ENCODE data around the gene LSM10. TPM values are rescaled to one million over a fixed set of nuclear protein-coding genes. Genes with fewer than 3 reads are reported as not detected.

LSM10 gene
- total and polyA plus RNA-seq, 2 experiments from 2014 or later, result 27.5 to 98.9 TPM

DNA sequence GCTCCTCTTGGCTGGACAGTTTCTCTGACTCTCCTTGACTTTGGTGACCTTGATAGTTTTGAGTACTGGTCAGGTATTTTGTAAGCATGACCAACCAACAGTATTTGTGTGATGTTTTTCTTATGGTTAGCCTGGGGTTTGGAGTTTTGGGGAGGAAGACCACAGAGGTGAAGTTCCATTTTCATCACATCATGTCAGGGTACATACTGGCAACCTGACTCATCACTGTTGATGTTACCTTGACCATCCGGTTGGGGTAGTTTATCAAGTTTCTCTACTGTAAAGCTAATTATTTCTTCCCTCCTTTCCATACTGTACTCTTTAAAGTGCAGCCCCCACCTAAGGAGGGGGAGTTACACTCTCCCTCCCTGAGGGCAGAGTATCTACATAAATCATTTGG, 39.1 kb upstream of the LSM10 start:
- Mint-ChIP-seq H3K27me3 (ENCODE audit: insufficient read depth, low read depth, poor library complexity) (peaks cover 4% of the 10 kb centered on the region), H3K27ac (no peak overlapping the region; the same call in 1 of the 2 replicates)
- no peaks in the 10 kb centered on the region; the same call in 1 of the 2 replicates for H4K20me1 ChIP-seq (replicated peaks; ENCODE audit: insufficient read depth)

DNA sequence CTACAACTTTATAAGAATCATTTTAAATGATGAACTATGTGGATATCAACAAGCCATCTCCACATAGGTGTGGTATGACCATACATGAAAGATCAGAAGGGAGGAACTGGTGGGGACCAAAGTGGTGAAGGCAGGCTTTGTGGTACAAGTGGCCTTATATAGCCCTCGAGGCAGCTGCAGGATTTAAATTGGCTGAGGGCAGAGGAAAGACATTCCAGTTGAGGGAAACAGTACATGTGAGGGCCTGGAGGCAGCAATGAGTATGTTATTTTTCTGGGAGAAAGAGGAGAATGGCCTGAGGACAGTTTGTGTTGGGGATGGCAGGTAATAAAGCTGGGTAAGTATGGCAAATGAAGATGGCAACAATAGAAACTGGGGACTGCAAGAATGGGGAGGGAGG, 35.4 kb upstream of the LSM10 start:
- Histone ChIP-seq H3K27ac (ENCODE audit: low read depth) (no peak overlapping the region), H3K79me2 (replicated peaks; ENCODE audit: insufficient read depth) (no peaks in the 10 kb centered on the region), H3K4me1 (ENCODE audit: insufficient read depth) (no peaks in the 10 kb centered on the region), H4K20me1 (replicated peaks; ENCODE audit: insufficient read depth) (no peaks in the 10 kb centered on the region; the same call in 1 of the 2 replicates), H3K27me3 (ENCODE audit: insufficient read depth) (no peaks in the 10 kb centered on the region), H2AFZ (no peak overlapping the region), H3K9me2 (ENCODE audit: insufficient read depth) (no peaks in the 10 kb centered on the region), H3K4me3 (no peak overlapping the region), H3F3A (replicated peaks; ENCODE audit: low read depth) (no peaks in the 10 kb centered on the region), H3K36me3 (ENCODE audit: insufficient read depth) (no peaks in the 10 kb centered on the region), H3K4me2 (no peak overlapping the region)
- no peak for DNase-seq (ENCODE audit: low spot score)
- Mint-ChIP-seq H3K4me1 (no peaks in the 10 kb centered on the region; the same call in 2 of the 3 replicates), H3K4me3 (no peak overlapping the region), H3K36me3 (ENCODE audit: low read depth) (no peaks in the 10 kb centered on the region), H3K27me3 (ENCODE audit: insufficient read depth, low read depth, poor library complexity) (peaks cover 4% of the 10 kb centered on the region), H3K9me3 (no peaks in the 10 kb centered on the region), H3K27ac (no peak overlapping the region)
- TF ChIP-seq, protein P1, sequence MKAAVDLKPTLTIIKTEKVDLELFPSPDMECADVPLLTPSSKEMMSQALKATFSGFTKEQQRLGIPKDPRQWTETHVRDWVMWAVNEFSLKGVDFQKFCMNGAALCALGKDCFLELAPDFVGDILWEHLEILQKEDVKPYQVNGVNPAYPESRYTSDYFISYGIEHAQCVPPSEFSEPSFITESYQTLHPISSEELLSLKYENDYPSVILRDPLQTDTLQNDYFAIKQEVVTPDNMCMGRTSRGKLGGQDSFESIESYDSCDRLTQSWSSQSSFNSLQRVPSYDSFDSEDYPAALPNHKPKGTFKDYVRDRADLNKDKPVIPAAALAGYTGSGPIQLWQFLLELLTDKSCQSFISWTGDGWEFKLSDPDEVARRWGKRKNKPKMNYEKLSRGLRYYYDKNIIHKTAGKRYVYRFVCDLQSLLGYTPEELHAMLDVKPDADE (IDR thresholded peaks at IDR 0.05), result no peak
- TF ChIP-seq STAT1 (IDR thresholded peaks at IDR 0.05; ENCODE audit: unreplicated experiment), result no peak
- TF ChIP-seq POLR2AphosphoS5 (IDR thresholded peaks at IDR 0.05; ENCODE audit: low read depth), result no peak
- no peak for ATAC-seq

More for the DNA sequence above, 39.1 kb upstream of the LSM10 start:
- H3K36me3 ChIP-seq (ENCODE audit: insufficient read depth), result no peaks in the 10 kb centered on the region
- no peak overlapping the region for H2AFZ ChIP-seq
- no peaks in the 10 kb centered on the region for H3F3A ChIP-seq (replicated peaks; ENCODE audit: low read depth)
- DNase-seq (ENCODE audit: low spot score) (no peak), ATAC-seq (no peak)
- H3K9me2 ChIP-seq (ENCODE audit: insufficient read depth), result no peaks in the 10 kb centered on the region
- TF ChIP-seq ZNF331 (CRISPR knock-in tag; IDR thresholded peaks at IDR 0.05; ENCODE audit: low read depth) (no peak), CREB1 (CRISPR knock-in tag; IDR thresholded peaks at IDR 0.05; ENCODE audit: low read depth) (no peak), NANOG (IDR thresholded peaks at IDR 0.05; ENCODE audit: borderline replicate concordance) (no peak), POLR2AphosphoS5 (IDR thresholded peaks at IDR 0.05; ENCODE audit: low read depth) (no peak), EZH2 (IDR thresholded peaks at IDR 0.05; ENCODE audit: low read depth, unreplicated experiment) (no peak)
- TF ChIP-seq, protein P2, sequence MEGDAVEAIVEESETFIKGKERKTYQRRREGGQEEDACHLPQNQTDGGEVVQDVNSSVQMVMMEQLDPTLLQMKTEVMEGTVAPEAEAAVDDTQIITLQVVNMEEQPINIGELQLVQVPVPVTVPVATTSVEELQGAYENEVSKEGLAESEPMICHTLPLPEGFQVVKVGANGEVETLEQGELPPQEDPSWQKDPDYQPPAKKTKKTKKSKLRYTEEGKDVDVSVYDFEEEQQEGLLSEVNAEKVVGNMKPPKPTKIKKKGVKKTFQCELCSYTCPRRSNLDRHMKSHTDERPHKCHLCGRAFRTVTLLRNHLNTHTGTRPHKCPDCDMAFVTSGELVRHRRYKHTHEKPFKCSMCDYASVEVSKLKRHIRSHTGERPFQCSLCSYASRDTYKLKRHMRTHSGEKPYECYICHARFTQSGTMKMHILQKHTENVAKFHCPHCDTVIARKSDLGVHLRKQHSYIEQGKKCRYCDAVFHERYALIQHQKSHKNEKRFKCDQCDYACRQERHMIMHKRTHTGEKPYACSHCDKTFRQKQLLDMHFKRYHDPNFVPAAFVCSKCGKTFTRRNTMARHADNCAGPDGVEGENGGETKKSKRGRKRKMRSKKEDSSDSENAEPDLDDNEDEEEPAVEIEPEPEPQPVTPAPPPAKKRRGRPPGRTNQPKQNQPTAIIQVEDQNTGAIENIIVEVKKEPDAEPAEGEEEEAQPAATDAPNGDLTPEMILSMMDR (conservative IDR thresholded peaks at IDR 0.05; ENCODE audit: low read depth in 2 of 2), result no peak
- TF ChIP-seq, protein P1 (IDR thresholded peaks at IDR 0.05), result no peak
- H3K4me1 ChIP-seq (ENCODE audit: insufficient read depth), result peaks cover 14% of the 10 kb centered on the region
- H3K4me3 Mint-ChIP-seq, result no peak overlapping the region
- no peaks in the 10 kb centered on the region for H3K9me3 Mint-ChIP-seq
- H3K79me2 ChIP-seq (replicated peaks; ENCODE audit: insufficient read depth), result no peaks in the 10 kb centered on the region
- no peak overlapping the region for H3K4me3 ChIP-seq
- no peak overlapping the region for H3K4me2 ChIP-seq
- H3K27me3 ChIP-seq (ENCODE audit: insufficient read depth), result no peaks in the 10 kb centered on the region
- H3K4me1 Mint-ChIP-seq, result peaks cover 13% of the 10 kb centered on the region; the same call in 2 of the 3 replicates
- H3K36me3 Mint-ChIP-seq (ENCODE audit: low read depth), result no peaks in the 10 kb centered on the region
- no peak overlapping the region for H3K27ac ChIP-seq (ENCODE audit: low read depth)

All from GM23338 (cell line).